Vagina (tissue), 2 donors: ENCODE data around the gene TTC33.

ENCODE experiments used
- CTCF ChIP-seq, 3 experiments: fragments of 450-650 bp in 2 of 3; fragments of 200-600 bp in 1 of 3; sonication (generic) in 1 of 3; IDR thresholded peaks; one replicate each; pipeline ENCODE4 v1.5.1; 2017 to 2019; ENCODE audit warnings: antibody characterized with exemption in 3 of 3, mild to moderate bottlenecking in 2 of 3, moderate library complexity in 2 of 3
- POLR2A ChIP-seq, 2 donors: fragments of 450-650 bp; IDR thresholded peaks; one replicate each; pipeline ENCODE4 v1.6.1; 2017; ENCODE audit warnings: antibody characterized with exemption in 2 of 2, mild to moderate bottlenecking in 2 of 2, moderate library complexity in 2 of 2
- POLR2AphosphoS5 ChIP-seq, 2 donors: sonication (generic); formaldehyde crosslinking; IDR thresholded peaks; one replicate each; pipeline ENCODE4 v1.9.0; 2017; ENCODE audit warnings: antibody characterized with exemption in 2 of 2, mild to moderate bottlenecking in 2 of 2, low read depth in 1 of 2; ENCODE audit not compliant: insufficient read depth in 1 of 2

DNA sequence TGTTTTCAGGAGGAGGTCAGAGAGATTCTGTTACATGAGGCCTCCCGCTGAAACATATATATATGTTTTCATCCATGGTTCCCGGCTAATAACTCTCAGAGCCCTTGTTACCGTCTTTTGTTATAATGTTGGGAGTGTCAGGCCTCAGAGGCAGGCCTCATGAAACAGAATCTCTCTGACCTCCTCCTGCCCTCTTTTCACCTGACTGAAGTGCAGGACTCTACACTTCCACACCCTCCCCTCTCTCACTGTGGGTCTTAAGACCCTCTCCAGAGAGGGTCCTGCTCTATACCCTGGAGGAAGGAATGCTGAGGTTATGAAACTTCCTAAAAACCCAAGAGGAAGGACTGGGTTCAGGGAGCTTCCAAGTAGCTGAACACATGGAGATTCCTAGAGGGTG lies 104.6 kb downstream of the TTC33 start:
- TF ChIP-seq CTCF (IDR thresholded peaks at IDR 0.05): no peak
- no peak for TF ChIP-seq POLR2A (IDR thresholded peaks at IDR 0.05)
- no peak for TF ChIP-seq POLR2AphosphoS5 (IDR thresholded peaks at IDR 0.05; ENCODE audit: insufficient read depth in 1 of 2, low read depth in 1 of 2)
